GM18526 (cell line): ENCODE measurements around the gene GXYLT2.

Source experiments
- POLR2A ChIP-seq: IDR thresholded peaks from 3 replicates; pipeline ENCODE4 v1.6.1; 2011; ENCODE audit not compliant: insufficient read length; ENCODE audit errors: extremely low read depth

Gene GXYLT2

GRCh38 chr3:72973786-72974185, 85.9 kb downstream of the GXYLT2 start:
- TF ChIP-seq POLR2A: no peak

GRCh38 chr3:72974956-72975355, 87.1 kb downstream of the GXYLT2 start:
- no peak for TF ChIP-seq POLR2A

GRCh38 chr3:72976281-72976741, 88.5 kb downstream of the GXYLT2 start:
- no peak for TF ChIP-seq POLR2A

GRCh38 chr3:72977060-72977808, 89.4 kb downstream of the GXYLT2 start:
- no peak for TF ChIP-seq POLR2A

GRCh38 chr3:72982609-72983366, 94.9 kb downstream of the GXYLT2 start:
- TF ChIP-seq POLR2A: no peak

GRCh38 chr3:72985576-72985975, 97.7 kb downstream of the GXYLT2 start:
- no peak for TF ChIP-seq POLR2A

- TF ChIP-seq POLR2A: no peak
These were observed 103.0 kb downstream of the GXYLT2 start for GRCh38 chr3:72990701-72991395.

- TF ChIP-seq POLR2A: no peak
These were observed 103.7 kb downstream of the GXYLT2 start for GRCh38 chr3:72991522-72991921.

- no peak for TF ChIP-seq POLR2A
These were observed 105.5 kb downstream of the GXYLT2 start for GRCh38 chr3:72993391-72993790.

GRCh38 chr3:72995337-72995736, 107.5 kb downstream of the GXYLT2 start:
- no peak for TF ChIP-seq POLR2A

- no peak for TF ChIP-seq POLR2A
These were observed 108.3 kb downstream of the GXYLT2 start for GRCh38 chr3:72996121-72996472.

GRCh38 chr3:72996473-72997333, 108.9 kb downstream of the GXYLT2 start, which contains the start of gene PPP4R2:
PPP4R2 (plus strand) TSS chr3:72996811; CDS start chr3:72997038, 227 bp downstream.
- TF ChIP-seq POLR2A: peak; percentile 81

- TF ChIP-seq POLR2A: no peak
These were observed 109.6 kb downstream of the GXYLT2 start for GRCh38 chr3:72997421-72997961.

GRCh38 chr3:72998466-72998865, 110.6 kb downstream of the GXYLT2 start:
- no peak for TF ChIP-seq POLR2A

GRCh38 chr3:72999951-73000350, 112.1 kb downstream of the GXYLT2 start:
- TF ChIP-seq POLR2A: no peak

GRCh38 chr3:73004316-73004715, 116.5 kb downstream of the GXYLT2 start:
- TF ChIP-seq POLR2A: no peak
